GM18499 (cell line): Measurements from ENCODE around the gene C6orf89.

Source experiments
- ATAC-seq: cut with Tn5 transposase; IDR thresholded peaks from one replicate; pipeline ENCODE4 v1.9.1; 2021; ENCODE audit warnings: moderate number of reproducible peaks; ENCODE audit not compliant: insufficient read depth, unreplicated experiment

The C6orf89 gene

GRCh38 chr6:36964349-36964748 lies 78.6 kb downstream of the C6orf89 start:
- no peak for ATAC-seq

- ATAC-seq = no peak
Measured at GRCh38 chr6:36964908-36965307, 79.2 kb downstream of the C6orf89 start.

GRCh38 chr6:36967301-36967700 lies 81.5 kb downstream of the C6orf89 start:
- ATAC-seq = no peak

- ATAC-seq = no peak
Measured at GRCh38 chr6:36967757-36968156, 82.0 kb downstream of the C6orf89 start.

GRCh38 chr6:36968266-36968977 lies 82.7 kb downstream of the C6orf89 start:
- no peak for ATAC-seq

GRCh38 chr6:36969240-36969691 lies 83.5 kb downstream of the C6orf89 start:
- no peak for ATAC-seq

- no peak for ATAC-seq
Measured at GRCh38 chr6:36969988-36970891, 84.5 kb downstream of the C6orf89 start.

- no peak for ATAC-seq
Measured at GRCh38 chr6:36970892-36971842, 85.4 kb downstream of the C6orf89 start.

GRCh38 chr6:36971921-36972673 lies 86.3 kb downstream of the C6orf89 start:
- ATAC-seq = no peak

- ATAC-seq = no peak
Measured at GRCh38 chr6:36973190-36973589, 87.4 kb downstream of the C6orf89 start.

- no peak for ATAC-seq
Measured at GRCh38 chr6:36973647-36974046, 87.9 kb downstream of the C6orf89 start.

GRCh38 chr6:36975231-36976006 lies 89.7 kb downstream of the C6orf89 start:
- ATAC-seq = no peak

- ATAC-seq = no peak
Measured at GRCh38 chr6:36976007-36976264, 90.2 kb downstream of the C6orf89 start.

- ATAC-seq = no peak
Measured at GRCh38 chr6:36976509-36976908, 90.8 kb downstream of the C6orf89 start.

- no peak for ATAC-seq
Measured at GRCh38 chr6:36976931-36977330, 91.2 kb downstream of the C6orf89 start.

- no peak for ATAC-seq
Measured at GRCh38 chr6:36977470-36977941, 91.8 kb downstream of the C6orf89 start.
